Measurements from ENCODE around the gene NOTCH2. TPM values are rescaled to one million over a fixed set of nuclear protein-coding genes. Genes with fewer than 3 reads are reported as not detected.
"Not testable (repeated sequence)": the region's sequence is repeated elsewhere in the genome, so short reads cannot be mapped to it uniquely, and the experiment has no call there.

Gene NOTCH2
- total and polyA plus RNA-seq, 3 experiments from 2014 or later: 24.7 to 53.9 (median 47.1) TPM

GRCh38 chr1:120109180-120109579 is 39.7 kb upstream of the NOTCH2 start:
- POLR2A ChIA-PET; H3K4me3 ChIP-seq (ENCODE audit: low read length); H3K4me1 Mint-ChIP-seq: not testable (repeated sequence)

GRCh38 chr1:120105288-120105687 is 35.8 kb upstream of the NOTCH2 start:
- DNase-seq; H3K4me1 ChIP-seq (ENCODE audit: insufficient read depth, low read length); H3K36me3 ChIP-seq (ENCODE audit: insufficient read depth, low read length); H3K27ac ChIP-seq (ENCODE audit: low read depth, low read length); CTCF ChIA-PET; POLR2A ChIA-PET; H3K4me3 ChIP-seq (ENCODE audit: low read length); H3K4me1 Mint-ChIP-seq; H3K27me3 ChIP-seq (ENCODE audit: insufficient read depth, low read length, poor library complexity, severe bottlenecking); H3K27ac Mint-ChIP-seq; H3K9me3 ChIP-seq (ENCODE audit: low read length); H3K9me3 Mint-ChIP-seq; H3K27me3 Mint-ChIP-seq; H3K4me3 Mint-ChIP-seq; H3K36me3 Mint-ChIP-seq: not testable (repeated sequence)

More at GRCh38 chr1:120109180-120109579, 39.7 kb upstream of the NOTCH2 start:
- H3K4me3 Mint-ChIP-seq; H3K27ac Mint-ChIP-seq; H3K27ac ChIP-seq (ENCODE audit: low read depth, low read length); H3K9me3 ChIP-seq (ENCODE audit: low read length); H3K27me3 ChIP-seq (ENCODE audit: insufficient read depth, low read length, poor library complexity, severe bottlenecking); DNase-seq; H3K27me3 Mint-ChIP-seq; H3K36me3 ChIP-seq (ENCODE audit: insufficient read depth, low read length); CTCF ChIA-PET; H3K9me3 Mint-ChIP-seq; H3K4me1 ChIP-seq (ENCODE audit: insufficient read depth, low read length); H3K36me3 Mint-ChIP-seq: not testable (repeated sequence)

- H3K9me3 Mint-ChIP-seq; H3K4me1 ChIP-seq (ENCODE audit: insufficient read depth, low read length); DNase-seq; H3K27ac Mint-ChIP-seq; H3K36me3 ChIP-seq (ENCODE audit: insufficient read depth, low read length); H3K4me1 Mint-ChIP-seq; H3K9me3 ChIP-seq (ENCODE audit: low read length); H3K4me3 Mint-ChIP-seq; H3K27ac ChIP-seq (ENCODE audit: low read depth, low read length); H3K4me3 ChIP-seq (ENCODE audit: low read length); H3K36me3 Mint-ChIP-seq; POLR2A ChIA-PET; H3K27me3 Mint-ChIP-seq; H3K27me3 ChIP-seq (ENCODE audit: insufficient read depth, low read length, poor library complexity, severe bottlenecking); CTCF ChIA-PET: not testable (repeated sequence)
Observed at GRCh38 chr1:120103768-120104167, 34.3 kb upstream of the NOTCH2 start.

GRCh38 chr1:120101593-120101992 is 32.1 kb upstream of the NOTCH2 start:
- H3K27ac ChIP-seq (ENCODE audit: low read depth, low read length); H3K36me3 Mint-ChIP-seq; H3K27ac Mint-ChIP-seq; H3K9me3 ChIP-seq (ENCODE audit: low read length); H3K27me3 ChIP-seq (ENCODE audit: insufficient read depth, low read length, poor library complexity, severe bottlenecking); H3K4me3 Mint-ChIP-seq; H3K4me1 Mint-ChIP-seq; CTCF ChIA-PET; H3K9me3 Mint-ChIP-seq; H3K27me3 Mint-ChIP-seq; H3K36me3 ChIP-seq (ENCODE audit: insufficient read depth, low read length); POLR2A ChIA-PET; DNase-seq; H3K4me3 ChIP-seq (ENCODE audit: low read length); H3K4me1 ChIP-seq (ENCODE audit: insufficient read depth, low read length): not testable (repeated sequence)

DNA sequence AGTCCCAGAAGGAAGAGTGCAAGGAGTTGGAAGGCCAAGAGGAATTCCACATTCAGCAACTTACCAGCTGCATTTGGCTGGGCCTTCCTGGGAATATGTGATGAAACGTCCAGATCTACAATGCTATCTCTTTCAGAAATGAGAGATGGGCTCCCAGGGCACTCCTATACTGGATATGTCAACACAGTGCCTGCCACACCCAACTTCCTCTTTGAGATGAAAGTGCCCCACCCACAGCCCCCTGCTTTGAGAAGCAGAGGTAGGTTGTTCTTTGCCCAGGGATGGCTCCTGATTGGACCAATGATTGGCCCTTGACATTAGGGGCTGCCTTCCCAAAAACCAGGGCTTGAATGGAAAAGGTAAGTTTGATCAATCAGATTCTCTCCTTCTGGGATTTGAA is 31.1 kb upstream of the NOTCH2 start:
- H3K9me3 ChIP-seq (ENCODE audit: low read length); H3K4me1 Mint-ChIP-seq; DNase-seq; H3K4me3 ChIP-seq (ENCODE audit: low read length); H3K36me3 Mint-ChIP-seq; CTCF ChIA-PET; H3K9me3 Mint-ChIP-seq; H3K27me3 ChIP-seq (ENCODE audit: insufficient read depth, low read length, poor library complexity, severe bottlenecking); H3K36me3 ChIP-seq (ENCODE audit: insufficient read depth, low read length); POLR2A ChIA-PET; H3K27me3 Mint-ChIP-seq; H3K4me1 ChIP-seq (ENCODE audit: insufficient read depth, low read length); H3K4me3 Mint-ChIP-seq; H3K27ac ChIP-seq (ENCODE audit: low read depth, low read length); H3K27ac Mint-ChIP-seq: not testable (repeated sequence)

GRCh38 chr1:120098986-120099759 is 29.7 kb upstream of the NOTCH2 start:
- CTCF ChIA-PET; H3K27me3 Mint-ChIP-seq; H3K4me3 ChIP-seq (ENCODE audit: low read length); H3K27ac ChIP-seq (ENCODE audit: low read depth, low read length); H3K9me3 Mint-ChIP-seq; POLR2A ChIA-PET; H3K27me3 ChIP-seq (ENCODE audit: insufficient read depth, low read length, poor library complexity, severe bottlenecking); H3K4me1 ChIP-seq (ENCODE audit: insufficient read depth, low read length); H3K36me3 Mint-ChIP-seq; H3K36me3 ChIP-seq (ENCODE audit: insufficient read depth, low read length); H3K4me1 Mint-ChIP-seq; H3K9me3 ChIP-seq (ENCODE audit: low read length); H3K27ac Mint-ChIP-seq; DNase-seq; H3K4me3 Mint-ChIP-seq: not testable (repeated sequence)

- H3K27me3 Mint-ChIP-seq; CTCF ChIA-PET; DNase-seq; H3K36me3 Mint-ChIP-seq; H3K9me3 ChIP-seq (ENCODE audit: low read length); H3K27ac ChIP-seq (ENCODE audit: low read depth, low read length); H3K4me3 ChIP-seq (ENCODE audit: low read length); H3K9me3 Mint-ChIP-seq; H3K27me3 ChIP-seq (ENCODE audit: insufficient read depth, low read length, poor library complexity, severe bottlenecking); H3K27ac Mint-ChIP-seq; H3K4me1 ChIP-seq (ENCODE audit: insufficient read depth, low read length); H3K4me1 Mint-ChIP-seq; H3K36me3 ChIP-seq (ENCODE audit: insufficient read depth, low read length); H3K4me3 Mint-ChIP-seq; POLR2A ChIA-PET: not testable (repeated sequence)
Observed at GRCh38 chr1:120096981-120097545, 27.6 kb upstream of the NOTCH2 start.

- H3K4me3 Mint-ChIP-seq; POLR2A ChIA-PET; H3K27ac ChIP-seq (ENCODE audit: low read depth, low read length); H3K9me3 Mint-ChIP-seq; H3K4me1 Mint-ChIP-seq; H3K27me3 Mint-ChIP-seq; H3K27me3 ChIP-seq (ENCODE audit: insufficient read depth, low read length, poor library complexity, severe bottlenecking); H3K4me1 ChIP-seq (ENCODE audit: insufficient read depth, low read length); DNase-seq; CTCF ChIA-PET; H3K36me3 ChIP-seq (ENCODE audit: insufficient read depth, low read length); H3K9me3 ChIP-seq (ENCODE audit: low read length); H3K27ac Mint-ChIP-seq; H3K36me3 Mint-ChIP-seq; H3K4me3 ChIP-seq (ENCODE audit: low read length): not testable (repeated sequence)
Observed at GRCh38 chr1:120093548-120094181, 24.2 kb upstream of the NOTCH2 start.

All from CD8-positive, alpha-beta memory T cell (primary cell).